GM12878 (cell line): ENCODE results near the gene TMEM50A.
"Not testable (repeated sequence)": the region's sequence is repeated elsewhere in the genome, so short reads cannot be mapped to it uniquely, and the experiment has no call there.

ENCODE experiments used
- BHLHE40 ChIP-seq, 2 experiments: fragments of 450-650 bp in 1 of 2; IDR thresholded peaks; 2 replicates each; pipeline ENCODE4 v1.6.1; 2011 to 2017; ENCODE audit warnings: low read depth in 2 of 2, borderline replicate concordance in 1 of 2, improper control_type of control experiment in 1 of 2, low read length in 1 of 2, mild to moderate bottlenecking in 1 of 2
- NR2C1 ChIP-seq: fragments of 450-650 bp; IDR thresholded peaks from 2 replicates; pipeline ENCODE4 v1.6.1; 2017; ENCODE audit warnings: antibody characterized with exemption, mild to moderate bottlenecking, moderate library complexity
- PAX5 ChIP-seq: IDR thresholded peaks from 2 replicates; pipeline ENCODE4 v1.6.1; 2011; ENCODE audit warnings: low read depth, low read length, borderline replicate concordance
- ZNF622 ChIP-seq: fragments of 450-650 bp; IDR thresholded peaks from 2 replicates; pipeline ENCODE4 v1.6.1; 2017; ENCODE audit warnings: mild to moderate bottlenecking, inconsistent platforms
- TF ChIP-seq, protein P1 (sequence below): fragments of 450-650 bp; formaldehyde crosslinking; IDR thresholded peaks from 2 replicates; pipeline ENCODE4 v1.5.0; 2022; ENCODE audit warnings: mild to moderate bottlenecking, missing genetic modification characterization
- TF ChIP-seq, protein P2 (sequence below), 3 experiments: IDR thresholded peaks in 2 of 3; conservative IDR thresholded peaks in 1 of 3; 2 replicates each; pipeline ENCODE4 v1.5.1; 2011; ENCODE audit warnings: low read depth in 3 of 3, low read length in 3 of 3, mild to moderate bottlenecking in 3 of 3, control low read depth in 2 of 3, moderate library complexity in 2 of 3, inconsistent platforms in 1 of 3, mixed read lengths in 1 of 3; ENCODE audit not compliant: control insufficient read depth in 2 of 3, insufficient read depth in 1 of 3; ENCODE audit errors: extremely low read depth in 1 of 3
- TF ChIP-seq, protein P3 (sequence below): fragments of 450-650 bp; IDR thresholded peaks from 2 replicates; pipeline ENCODE4 v1.6.1; 2017; ENCODE audit warnings: mild to moderate bottlenecking, moderate library complexity

GRCh38 chr1:25405731-25406305 is 67.7 kb downstream of the TMEM50A start:
- TF ChIP-seq ZNF622; PAX5; NR2C1; BHLHE40 (IDR thresholded peaks at IDR 0.05; ENCODE audit: borderline replicate concordance in 1 of 2, low read depth in 2 of 2, low read length in 1 of 2): not testable (repeated sequence)
- TF ChIP-seq, protein P1, sequence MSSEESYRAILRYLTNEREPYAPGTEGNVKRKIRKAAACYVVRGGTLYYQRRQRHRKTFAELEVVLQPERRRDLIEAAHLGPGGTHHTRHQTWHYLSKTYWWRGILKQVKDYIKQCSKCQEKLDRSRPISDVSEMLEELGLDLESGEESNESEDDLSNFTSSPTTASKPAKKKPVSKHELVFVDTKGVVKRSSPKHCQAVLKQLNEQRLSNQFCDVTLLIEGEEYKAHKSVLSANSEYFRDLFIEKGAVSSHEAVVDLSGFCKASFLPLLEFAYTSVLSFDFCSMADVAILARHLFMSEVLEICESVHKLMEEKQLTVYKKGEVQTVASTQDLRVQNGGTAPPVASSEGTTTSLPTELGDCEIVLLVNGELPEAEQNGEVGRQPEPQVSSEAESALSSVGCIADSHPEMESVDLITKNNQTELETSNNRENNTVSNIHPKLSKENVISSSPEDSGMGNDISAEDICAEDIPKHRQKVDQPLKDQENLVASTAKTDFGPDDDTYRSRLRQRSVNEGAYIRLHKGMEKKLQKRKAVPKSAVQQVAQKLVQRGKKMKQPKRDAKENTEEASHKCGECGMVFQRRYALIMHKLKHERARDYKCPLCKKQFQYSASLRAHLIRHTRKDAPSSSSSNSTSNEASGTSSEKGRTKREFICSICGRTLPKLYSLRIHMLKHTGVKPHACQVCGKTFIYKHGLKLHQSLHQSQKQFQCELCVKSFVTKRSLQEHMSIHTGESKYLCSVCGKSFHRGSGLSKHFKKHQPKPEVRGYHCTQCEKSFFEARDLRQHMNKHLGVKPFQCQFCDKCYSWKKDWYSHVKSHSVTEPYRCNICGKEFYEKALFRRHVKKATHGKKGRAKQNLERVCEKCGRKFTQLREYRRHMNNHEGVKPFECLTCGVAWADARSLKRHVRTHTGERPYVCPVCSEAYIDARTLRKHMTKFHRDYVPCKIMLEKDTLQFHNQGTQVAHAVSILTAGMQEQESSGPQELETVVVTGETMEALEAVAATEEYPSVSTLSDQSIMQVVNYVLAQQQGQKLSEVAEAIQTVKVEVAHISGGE (CRISPR knock-in tag), result not testable (repeated sequence)
- TF ChIP-seq, protein P2, sequence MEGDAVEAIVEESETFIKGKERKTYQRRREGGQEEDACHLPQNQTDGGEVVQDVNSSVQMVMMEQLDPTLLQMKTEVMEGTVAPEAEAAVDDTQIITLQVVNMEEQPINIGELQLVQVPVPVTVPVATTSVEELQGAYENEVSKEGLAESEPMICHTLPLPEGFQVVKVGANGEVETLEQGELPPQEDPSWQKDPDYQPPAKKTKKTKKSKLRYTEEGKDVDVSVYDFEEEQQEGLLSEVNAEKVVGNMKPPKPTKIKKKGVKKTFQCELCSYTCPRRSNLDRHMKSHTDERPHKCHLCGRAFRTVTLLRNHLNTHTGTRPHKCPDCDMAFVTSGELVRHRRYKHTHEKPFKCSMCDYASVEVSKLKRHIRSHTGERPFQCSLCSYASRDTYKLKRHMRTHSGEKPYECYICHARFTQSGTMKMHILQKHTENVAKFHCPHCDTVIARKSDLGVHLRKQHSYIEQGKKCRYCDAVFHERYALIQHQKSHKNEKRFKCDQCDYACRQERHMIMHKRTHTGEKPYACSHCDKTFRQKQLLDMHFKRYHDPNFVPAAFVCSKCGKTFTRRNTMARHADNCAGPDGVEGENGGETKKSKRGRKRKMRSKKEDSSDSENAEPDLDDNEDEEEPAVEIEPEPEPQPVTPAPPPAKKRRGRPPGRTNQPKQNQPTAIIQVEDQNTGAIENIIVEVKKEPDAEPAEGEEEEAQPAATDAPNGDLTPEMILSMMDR (IDR thresholded peaks at IDR 0.05 in 2 of 3, conservative IDR thresholded peaks at IDR 0.05 in 1 of 3; ENCODE audit: control insufficient read depth in 2 of 3, extremely low read depth in 1 of 3, insufficient read depth in 1 of 3, low read depth in 3 of 3, low read length in 3 of 3), result not testable (repeated sequence)
- TF ChIP-seq, protein P3, sequence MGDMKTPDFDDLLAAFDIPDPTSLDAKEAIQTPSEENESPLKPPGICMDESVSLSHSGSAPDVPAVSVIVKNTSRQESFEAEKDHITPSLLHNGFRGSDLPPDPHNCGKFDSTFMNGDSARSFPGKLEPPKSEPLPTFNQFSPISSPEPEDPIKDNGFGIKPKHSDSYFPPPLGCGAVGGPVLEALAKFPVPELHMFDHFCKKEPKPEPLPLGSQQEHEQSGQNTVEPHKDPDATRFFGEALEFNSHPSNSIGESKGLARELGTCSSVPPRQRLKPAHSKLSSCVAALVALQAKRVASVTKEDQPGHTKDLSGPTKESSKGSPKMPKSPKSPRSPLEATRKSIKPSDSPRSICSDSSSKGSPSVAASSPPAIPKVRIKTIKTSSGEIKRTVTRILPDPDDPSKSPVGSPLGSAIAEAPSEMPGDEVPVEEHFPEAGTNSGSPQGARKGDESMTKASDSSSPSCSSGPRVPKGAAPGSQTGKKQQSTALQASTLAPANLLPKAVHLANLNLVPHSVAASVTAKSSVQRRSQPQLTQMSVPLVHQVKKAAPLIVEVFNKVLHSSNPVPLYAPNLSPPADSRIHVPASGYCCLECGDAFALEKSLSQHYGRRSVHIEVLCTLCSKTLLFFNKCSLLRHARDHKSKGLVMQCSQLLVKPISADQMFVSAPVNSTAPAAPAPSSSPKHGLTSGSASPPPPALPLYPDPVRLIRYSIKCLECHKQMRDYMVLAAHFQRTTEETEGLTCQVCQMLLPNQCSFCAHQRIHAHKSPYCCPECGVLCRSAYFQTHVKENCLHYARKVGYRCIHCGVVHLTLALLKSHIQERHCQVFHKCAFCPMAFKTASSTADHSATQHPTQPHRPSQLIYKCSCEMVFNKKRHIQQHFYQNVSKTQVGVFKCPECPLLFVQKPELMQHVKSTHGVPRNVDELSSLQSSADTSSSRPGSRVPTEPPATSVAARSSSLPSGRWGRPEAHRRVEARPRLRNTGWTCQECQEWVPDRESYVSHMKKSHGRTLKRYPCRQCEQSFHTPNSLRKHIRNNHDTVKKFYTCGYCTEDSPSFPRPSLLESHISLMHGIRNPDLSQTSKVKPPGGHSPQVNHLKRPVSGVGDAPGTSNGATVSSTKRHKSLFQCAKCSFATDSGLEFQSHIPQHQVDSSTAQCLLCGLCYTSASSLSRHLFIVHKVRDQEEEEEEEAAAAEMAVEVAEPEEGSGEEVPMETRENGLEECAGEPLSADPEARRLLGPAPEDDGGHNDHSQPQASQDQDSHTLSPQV, result not testable (repeated sequence)
